Measurements from ENCODE around the gene WASHC3.
"Not testable (repeated sequence)": the region's sequence is repeated elsewhere in the genome, so short reads cannot be mapped to it uniquely, and the experiment has no call there.

DNA sequence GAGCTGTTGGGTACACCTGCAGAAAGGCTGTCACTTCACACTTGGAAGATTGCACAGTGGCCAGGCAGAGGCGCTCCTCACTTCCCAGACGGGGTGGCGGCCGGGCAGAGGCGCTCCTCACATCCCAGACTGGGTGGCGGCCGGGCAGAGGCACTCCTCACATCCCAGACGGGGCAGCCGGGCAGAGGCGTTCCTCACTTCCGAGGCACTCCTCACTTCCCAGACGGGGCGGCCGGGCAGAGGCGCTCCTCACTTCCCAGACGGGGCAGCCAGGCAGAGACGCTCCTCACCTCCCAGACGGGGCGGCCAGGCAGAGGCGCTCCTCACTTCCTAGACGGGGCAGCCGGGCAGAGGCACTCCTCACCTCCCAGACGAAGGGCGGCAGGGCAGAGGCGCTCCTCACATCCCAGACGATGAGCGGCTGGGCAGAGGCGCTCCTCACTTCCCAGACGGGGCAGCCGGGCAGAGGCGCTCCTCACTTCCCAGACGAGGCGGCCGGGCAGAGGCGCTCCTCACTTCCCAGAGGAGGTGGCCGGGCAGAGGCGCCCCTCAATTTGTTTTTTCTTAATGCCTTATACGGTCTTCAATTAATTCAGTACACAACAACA is 27.5 kb upstream of the WASHC3 start:
- TF ChIP-seq POLR2A (IDR thresholded peaks at IDR 0.05), result not testable (repeated sequence)
- TF ChIP-seq, protein P1, sequence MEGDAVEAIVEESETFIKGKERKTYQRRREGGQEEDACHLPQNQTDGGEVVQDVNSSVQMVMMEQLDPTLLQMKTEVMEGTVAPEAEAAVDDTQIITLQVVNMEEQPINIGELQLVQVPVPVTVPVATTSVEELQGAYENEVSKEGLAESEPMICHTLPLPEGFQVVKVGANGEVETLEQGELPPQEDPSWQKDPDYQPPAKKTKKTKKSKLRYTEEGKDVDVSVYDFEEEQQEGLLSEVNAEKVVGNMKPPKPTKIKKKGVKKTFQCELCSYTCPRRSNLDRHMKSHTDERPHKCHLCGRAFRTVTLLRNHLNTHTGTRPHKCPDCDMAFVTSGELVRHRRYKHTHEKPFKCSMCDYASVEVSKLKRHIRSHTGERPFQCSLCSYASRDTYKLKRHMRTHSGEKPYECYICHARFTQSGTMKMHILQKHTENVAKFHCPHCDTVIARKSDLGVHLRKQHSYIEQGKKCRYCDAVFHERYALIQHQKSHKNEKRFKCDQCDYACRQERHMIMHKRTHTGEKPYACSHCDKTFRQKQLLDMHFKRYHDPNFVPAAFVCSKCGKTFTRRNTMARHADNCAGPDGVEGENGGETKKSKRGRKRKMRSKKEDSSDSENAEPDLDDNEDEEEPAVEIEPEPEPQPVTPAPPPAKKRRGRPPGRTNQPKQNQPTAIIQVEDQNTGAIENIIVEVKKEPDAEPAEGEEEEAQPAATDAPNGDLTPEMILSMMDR (IDR thresholded peaks at IDR 0.05), result not testable (repeated sequence)

All from breast epithelium (tissue), 3 donors.